HG02852 (cell line): ENCODE measurements around the gene MIA.
"Not testable (repeated sequence)": the region's sequence is repeated elsewhere in the genome, so short reads cannot be mapped to it uniquely, and the experiment has no call there.

Source experiments
- ATAC-seq: cut with Tn5 transposase; IDR thresholded peaks from one replicate; pipeline ENCODE4 v1.9.1; 2021; ENCODE audit warnings: mild to moderate bottlenecking, moderate library complexity; ENCODE audit not compliant: unreplicated experiment

The MIA gene

GRCh38 chr19:40750058-40750873 lies 25.1 kb upstream of the MIA start, which contains the start of gene ACTMAP:
TSS of gene ACTMAP (minus strand) at chr19:40750477. CDS start at chr19:40749803, 674 bp downstream.
- peak; percentile 80 for ATAC-seq

- peak; percentile 49 for ATAC-seq
Observed at GRCh38 chr19:40750874-40751537, 24.3 kb upstream of the MIA start, which contains the start of gene SNRPA. TSS of gene SNRPA (plus strand) at chr19:40751203. CDS start at chr19:40751409, 206 bp downstream.

GRCh38 chr19:40752257-40752781 lies 23.0 kb upstream of the MIA start:
- ATAC-seq: no peak

- ATAC-seq: no peak
Observed at GRCh38 chr19:40754611-40755247, 20.6 kb upstream of the MIA start.

GRCh38 chr19:40755248-40755624 lies 20.1 kb upstream of the MIA start:
- no peak for ATAC-seq

- ATAC-seq: no peak
Observed at GRCh38 chr19:40755791-40756190, 19.5 kb upstream of the MIA start.

- no peak for ATAC-seq
Observed at GRCh38 chr19:40756502-40757110, 18.7 kb upstream of the MIA start.

- no peak for ATAC-seq
Observed at GRCh38 chr19:40758491-40758890, 16.8 kb upstream of the MIA start.

- no peak for ATAC-seq
Observed at GRCh38 chr19:40759352-40759751, 16.0 kb upstream of the MIA start.

GRCh38 chr19:40762754-40763470 lies 12.4 kb upstream of the MIA start:
- no peak for ATAC-seq

- no peak for ATAC-seq
Observed at GRCh38 chr19:40763526-40763925, 11.8 kb upstream of the MIA start.

GRCh38 chr19:40763963-40764362 lies 11.4 kb upstream of the MIA start:
- no peak for ATAC-seq

- not testable (repeated sequence) for ATAC-seq
Observed at GRCh38 chr19:40766385-40766784, 8.9 kb upstream of the MIA start.

- ATAC-seq: no peak
Observed at GRCh38 chr19:40768869-40769268, 6.5 kb upstream of the MIA start.

- ATAC-seq: not testable (repeated sequence)
Observed at GRCh38 chr19:40771101-40771862, 4.0 kb upstream of the MIA start.

GRCh38 chr19:40775632-40776022 lies 306 bp downstream of the MIA start:
- no peak for ATAC-seq

- no peak for ATAC-seq
Observed at GRCh38 chr19:40776364-40776763, 1.0 kb downstream of the MIA start.

- peak; percentile 61 for ATAC-seq
Observed at GRCh38 chr19:40776932-40777644, 1.8 kb downstream of the MIA start.

GRCh38 chr19:40777645-40777936 lies 2.3 kb downstream of the MIA start:
- no peak for ATAC-seq
